HepG2 (cell line): ENCODE measurements around the gene SCIN. TPM values are rescaled to one million over a fixed set of nuclear protein-coding genes. Genes with fewer than 3 reads are reported as not detected.

Experiments
- ATAC-seq: fragments of 200-7000 bp; cut with Tn5 transposase; 3 replicates; pipeline ENCODE4 v1.9.1; 2020; ENCODE audit warnings: mild to moderate bottlenecking, moderate library complexity
- BruUV-seq: library from RNA; stranded (reverse); fragments of 400-500 nt; replicated peaks from 2 replicates; lab custom pipeline; 2021; lab: Mats Ljungman, UMichigan
- CTCF ChIA-PET: fragments of 300-600 bp; formaldehyde crosslinking; extraction: SDS; loops from one replicate; lab custom pipeline; 2021; ENCODE audit warnings: low total read pairs, inconsistent platforms, low intra/inter-chr PET ratio; lab: Yijun Ruan, JAX
- POLR2A ChIA-PET: fragments of 350-600 bp; sonication (Branson Sonifier 250); formaldehyde crosslinking; loops from one replicate; lab custom pipeline; 2020; ENCODE audit warnings: antibody characterized with exemption, inconsistent platforms; lab: Yijun Ruan, JAX
- DNase-seq: peaks from one replicate; pipeline ENCODE4 v3.0.0-alpha.2; 2015; ENCODE audit warnings: low spot score
- FAIRE-seq: peaks from 3 replicates; lab custom pipeline; 2011; peaks lifted over from hg19 to GRCh38; lab: Jason Lieb, UNC
- H2AFZ ChIP-seq: one replicate; pipeline ENCODE4 v1.6.1; 2011; ENCODE audit warnings: low read length, inconsistent platforms
- H3K27ac ChIP-seq: fragments of 300-600 bp; 3 replicates; pipeline ENCODE4 v1.8.0; 2011; ENCODE audit warnings: mixed run types, mild to moderate bottlenecking, mixed read lengths, low read length, inconsistent platforms; ENCODE audit not compliant: insufficient read depth; ENCODE audit errors: extremely low read length
- H3K27me3 ChIP-seq, 2 experiments: fragments of 200-600 bp in 1 of 2; 2 replicates in 1 of 2; 3 replicates in 1 of 2; pipeline versions ENCODE4 v1.6.0 to v1.8.0; 2011; ENCODE audit warnings: low read length in 2 of 2, mild to moderate bottlenecking in 2 of 2, moderate library complexity in 2 of 2, inconsistent platforms in 1 of 2; ENCODE audit not compliant: insufficient read depth in 2 of 2, control insufficient read depth in 1 of 2
- H3K36me3 ChIP-seq, 2 experiments: fragments of 200-600 bp in 1 of 2; replicated peaks in 1 of 2; 2 replicates in 1 of 2; 3 replicates in 1 of 2; pipeline versions ENCODE4 v1.5.1 to v1.8.0; 2011; ENCODE audit warnings: low read length in 2 of 2, inconsistent platforms in 1 of 2; ENCODE audit not compliant: insufficient read depth in 2 of 2, control insufficient read depth in 1 of 2
- H3K4me1 ChIP-seq: 2 replicates; pipeline ENCODE4 v1.5.1; 2012; ENCODE audit warnings: low read length, inconsistent platforms; ENCODE audit not compliant: insufficient read depth
- H3K4me2 ChIP-seq: 2 replicates; pipeline ENCODE4 v1.6.0; 2011; ENCODE audit warnings: low read depth, low read length, inconsistent platforms
- H3K4me3 ChIP-seq, 3 experiments: fragments of 200-600 bp in 1 of 3; sonication (generic), shearing (Covaris generic) in 1 of 3; replicated peaks in 1 of 3; 2 replicates each; pipeline ENCODE4 v1.5.1; 2011 to 2016; ENCODE audit warnings: low read length in 3 of 3, inconsistent platforms in 2 of 3, low read depth in 2 of 3, mild to moderate bottlenecking in 2 of 3, control low read depth in 1 of 3, mixed read lengths in 1 of 3; ENCODE audit not compliant: insufficient read depth in 1 of 3
- H3K79me2 ChIP-seq: one replicate; pipeline ENCODE4 v1.6.1; 2011; ENCODE audit warnings: low read length, inconsistent platforms; ENCODE audit not compliant: insufficient read depth
- H3K9ac ChIP-seq: 2 replicates; pipeline ENCODE4 v1.6.0; 2011; ENCODE audit warnings: mild to moderate bottlenecking, low read depth, low read length, inconsistent platforms; ENCODE audit not compliant: insufficient read depth
- H3K9me3 ChIP-seq: 2 replicates; pipeline ENCODE4 v1.5.1; 2012; ENCODE audit warnings: mild to moderate bottlenecking, low read length
- H4K20me1 ChIP-seq: 2 replicates; pipeline ENCODE4 v1.6.0; 2011; ENCODE audit warnings: inconsistent platforms, mild to moderate bottlenecking, low read length, moderate library complexity; ENCODE audit not compliant: insufficient read depth
- HMGXB3 ChIP-seq: sonication (generic); formaldehyde crosslinking; IDR thresholded peaks from 2 replicates; pipeline ENCODE4 v1.4.0; 2020; ENCODE audit warnings: missing genetic modification reagents, borderline replicate concordance
- KMT2B ChIP-seq: IDR thresholded peaks from 2 replicates; pipeline ENCODE4 v1.6.1; 2016; ENCODE audit warnings: missing genetic modification reagents, missing compliant biosample characterization
- NCOR1 ChIP-seq: fragments of 200-600 bp; sonication (generic); IDR thresholded peaks from 2 replicates; pipeline ENCODE4 v1.7.0; 2017; ENCODE audit warnings: antibody characterized with exemption, low read length, borderline replicate concordance
- NFKBIZ ChIP-seq: IDR thresholded peaks from 2 replicates; pipeline ENCODE4 v1.6.1; 2018; ENCODE audit warnings: missing genetic modification reagents, missing compliant biosample characterization
- WIZ ChIP-seq: sonication (generic); formaldehyde crosslinking; IDR thresholded peaks from 2 replicates; pipeline ENCODE4 v1.5.1; 2020; ENCODE audit warnings: mild to moderate bottlenecking, missing genetic modification reagents
- ZNF343 ChIP-seq: sonication (generic); formaldehyde crosslinking; IDR thresholded peaks from 2 replicates; pipeline ENCODE4 v1.4.0; 2020; ENCODE audit warnings: mild to moderate bottlenecking, missing genetic modification reagents
- ZNF354B ChIP-seq: sonication (generic); formaldehyde crosslinking; IDR thresholded peaks from 2 replicates; pipeline ENCODE4 v1.8.0; 2022; ENCODE audit warnings: mild to moderate bottlenecking, missing genetic modification reagents
- ZSCAN9 ChIP-seq: IDR thresholded peaks from 2 replicates; pipeline ENCODE4 v1.6.1; 2016; ENCODE audit warnings: borderline replicate concordance
- WGBS: methylation state at CpG from one replicate; pipeline ENCODE4 v1.1.6; 2017; ENCODE audit warnings: low lambda C conversion rate; 5-methylcytosine and 5-hydroxymethylcytosine counted together
- in situ Hi-C: cut with HindIII; loops from 2 replicates; pipeline ENCODE4 v1.10.0; 2017; ENCODE audit warnings: low pct_unique_long_range_greater_than_20kb; ENCODE audit not compliant: extremely low pct_ligation_motif_present
- intact Hi-C: fragments of 100-400 bp; cut with micrococcal nuclease; formaldehyde crosslinking; loops from one replicate; pipeline ENCODE4 v1.10.0; 2022; ENCODE audit not compliant: unreplicated experiment
- polyA plus RNA-seq, 8 experiments: library from polyadenylated mRNA; depleted of rRNA in 3 of 8; stranded (reverse) in 7 of 8; unstranded in 1 of 8; fragments of >200 nt; fragmentation: Illumina TruSeq in 4 of 8; extraction: Trizol in 4 of 8; gene quantifications; 2 replicates each; pipeline versions ENCODE4 v1.2.1 to v1.2.3, GENCODE V29; 2011 to 2016; ENCODE audit warnings: low read depth in 4 of 8, missing spikeins in 1 of 8, mixed read lengths in 1 of 8; ENCODE audit not compliant: insufficient read depth in 1 of 8
- total RNA-seq, 5 experiments: library from RNA; depleted of rRNA; stranded (reverse); fragments of >200 nt; fragmentation: Illumina TruSeq; extraction: Trizol; gene quantifications; 2 replicates each; pipeline ENCODE4 v1.2.3, GENCODE V29; 2016; ENCODE audit warnings: low read depth in 1 of 5

Gene SCIN
- total and polyA plus RNA-seq, 2 of the 13 experiments (the other 11 are each of a cell fraction or from before 2014, with no cell fraction given) = not detected

- Histone ChIP-seq H3K9me3 (no peaks in the 10 kb centered on the region), H3K9ac (no peak overlapping the region), H3K27me3 (0 out of 5 replicates have a peak, but pooled peaks cover 0 to 2% of the 10 kb centered on the region in 2 experiments), H3K36me3 (no peaks in the 10 kb centered on the region), H3K27ac (no peak overlapping the region), H2AFZ (no peak overlapping the region), H3K4me2 (no peak overlapping the region; the same call in 1 of the 2 replicates), H4K20me1 (no peaks in the 10 kb centered on the region), H3K4me3 (no peak overlapping the region), H3K4me1 (no peaks in the 10 kb centered on the region), H3K79me2 (no peaks in the 10 kb centered on the region)
- ChIA-PET CTCF (no interaction called here), POLR2A (no interaction called here)
- TF ChIP-seq ZNF343 (CRISPR knock-in tag) (no peak), ZNF354B (no peak), NFKBIZ (CRISPR knock-in tag) (no peak), WIZ (no peak), HMGXB3 (CRISPR knock-in tag) (no peak), NCOR1 (no peak), ZSCAN9 (CRISPR knock-in tag) (no peak), KMT2B (no peak)
- in situ Hi-C loops (no loop called here), intact Hi-C loops (no loop called here)
- DNase-seq (no peak), ATAC-seq (no peak), FAIRE-seq (no peak)
- WGBS = under 1% methylated on average over 7 of the region's 7 CpGs
- BruUV-seq = no TSS peak
These were observed 14.4 kb downstream of the SCIN start for GRCh38 chr7:12584930-12585329.
